K562 (cell line): ENCODE results near the gene JUND. TPM values are rescaled to one million over a fixed set of nuclear protein-coding genes. Genes with fewer than 3 reads are reported as not detected.

Experiments
- ARHGAP35 ChIP-seq: fragments of 450-650 bp; IDR thresholded peaks from 2 replicates; pipeline ENCODE4 v1.6.1; 2018; ENCODE audit not compliant: partially characterized antibody
- ASH1L ChIP-seq: fragments of 450-650 bp; IDR thresholded peaks from 2 replicates; pipeline ENCODE4 v1.6.1; 2018; ENCODE audit warnings: borderline replicate concordance, mild to moderate bottlenecking, low read depth; ENCODE audit not compliant: partially characterized antibody
- BRD4 ChIP-seq: fragments of 200-600 bp; sonication (generic); IDR thresholded peaks from 2 replicates; pipeline ENCODE4 v1.6.1; 2017; ENCODE audit warnings: inconsistent platforms
- DDX20 ChIP-seq: fragments of 450-650 bp; IDR thresholded peaks from 2 replicates; pipeline ENCODE4 v1.6.1; 2016; ENCODE audit warnings: missing genetic modification characterization, low read depth, mild to moderate bottlenecking, missing compliant biosample characterization, moderate library complexity
- E2F1 ChIP-seq: sonication (generic); formaldehyde crosslinking; IDR thresholded peaks from 2 replicates; pipeline ENCODE4 v1.8.1; 2023; ENCODE audit warnings: mild to moderate bottlenecking, missing genetic modification reagents, moderate library complexity
- EP300 ChIP-seq: IDR thresholded peaks from 2 replicates; pipeline ENCODE4 v1.6.1; 2012; ENCODE audit warnings: low read length, improper control_type of control experiment
- HSF4 ChIP-seq: fragments of 250-450 bp; sonication (Bioruptor Pico); IDR thresholded peaks from 2 replicates; pipeline ENCODE4 v2.1.2; 2022; ENCODE audit warnings: mild to moderate bottlenecking, moderate library complexity, borderline replicate concordance
- IFI16 ChIP-seq: fragments of 250-450 bp; sonication (Bioruptor Pico); IDR thresholded peaks from 2 replicates; pipeline ENCODE4 v2.1.2; 2022; ENCODE audit warnings: mild to moderate bottlenecking, inconsistent platforms
- KLF16 ChIP-seq: IDR thresholded peaks from 2 replicates; pipeline ENCODE4 v1.6.1; 2016; ENCODE audit warnings: antibody characterized with exemption
- NCOA4 ChIP-seq: fragments of 450-650 bp; IDR thresholded peaks from 2 replicates; pipeline ENCODE4 v1.6.1; 2018; ENCODE audit warnings: mild to moderate bottlenecking; ENCODE audit not compliant: partially characterized antibody
- POLR2AphosphoS5 ChIP-seq: IDR thresholded peaks from 2 replicates; pipeline ENCODE4 v1.6.1; 2011; ENCODE audit warnings: mild to moderate bottlenecking, low read depth, low read length, moderate library complexity; ENCODE audit not compliant: control insufficient read depth, insufficient read depth
- PTBP1 ChIP-seq: fragments of 200-400 bp; formaldehyde crosslinking; IDR thresholded peaks from 2 replicates; pipeline ENCODE4 v1.6.1; 2017; ENCODE audit warnings: low read depth, low read length
- RFX7 ChIP-seq: fragments of 250-450 bp; sonication (Bioruptor Pico); IDR thresholded peaks from 2 replicates; pipeline ENCODE4 v1.5.1; 2021; ENCODE audit warnings: mild to moderate bottlenecking
- RUNX1 ChIP-seq: sonication (generic); IDR thresholded peaks from 2 replicates; pipeline ENCODE4 v1.6.1; 2016; ENCODE audit warnings: antibody characterized with exemption, low read depth
- SRSF3 ChIP-seq: fragments of 200-400 bp; formaldehyde crosslinking; IDR thresholded peaks from 2 replicates; pipeline ENCODE4 v1.6.1; 2016; ENCODE audit warnings: mild to moderate bottlenecking, low read length, moderate library complexity; ENCODE audit not compliant: insufficient read depth
- TAF1 ChIP-seq: IDR thresholded peaks from 2 replicates; pipeline ENCODE4 v1.6.1; 2011; ENCODE audit warnings: mild to moderate bottlenecking, low read length, moderate library complexity; ENCODE audit not compliant: insufficient read depth, control insufficient read depth, severe bottlenecking; ENCODE audit errors: extremely low read depth
- TAF9B ChIP-seq: fragments of 450-650 bp; IDR thresholded peaks from 2 replicates; pipeline ENCODE4 v1.6.1; 2018; ENCODE audit warnings: mild to moderate bottlenecking; ENCODE audit not compliant: partially characterized antibody
- TEAD4 ChIP-seq, 2 experiments: sonication (generic) in 1 of 2; formaldehyde crosslinking in 1 of 2; IDR thresholded peaks; 2 replicates each; pipeline versions ENCODE4 v1.6.1 to v1.8.0; 2012 to 2022; ENCODE audit warnings: borderline replicate concordance in 1 of 2, inconsistent platforms in 1 of 2, low read length in 1 of 2, mild to moderate bottlenecking in 1 of 2, missing genetic modification reagents in 1 of 2
- WHSC1 ChIP-seq: IDR thresholded peaks from one replicate; pipeline ENCODE4 v1.6.1; 2012; ENCODE audit warnings: low read length, control low read depth, inconsistent platforms
- ZBTB1 ChIP-seq: sonication (generic); formaldehyde crosslinking; IDR thresholded peaks from 2 replicates; pipeline ENCODE4 v1.8.1; 2023; ENCODE audit warnings: missing genetic modification reagents, low read depth, mild to moderate bottlenecking, borderline replicate concordance
- ZNF212 ChIP-seq: fragments of 450-650 bp; formaldehyde crosslinking; IDR thresholded peaks from 2 replicates; pipeline ENCODE4 v1.4.0; 2020; ENCODE audit warnings: mild to moderate bottlenecking
- ZNF239 ChIP-seq: fragments of 250-450 bp; sonication (Bioruptor Pico); IDR thresholded peaks from 2 replicates; pipeline ENCODE4 v1.4.0; 2020; ENCODE audit warnings: mild to moderate bottlenecking
- ZNF444 ChIP-seq: fragments of 250-450 bp; sonication (Bioruptor Pico); IDR thresholded peaks from 2 replicates; pipeline ENCODE4 v1.4.0; 2020; ENCODE audit warnings: mild to moderate bottlenecking, moderate library complexity
- ZNF511 ChIP-seq: sonication (generic); formaldehyde crosslinking; IDR thresholded peaks from 2 replicates; pipeline ENCODE4 v1.8.0; 2022; ENCODE audit warnings: mild to moderate bottlenecking, missing genetic modification reagents
- ZNF740 ChIP-seq, 3 experiments: fragments of 200-800 bp in 1 of 3; sonication (Bioruptor generic) in 1 of 3; sonication (generic) in 1 of 3; formaldehyde crosslinking in 1 of 3; IDR thresholded peaks; 2 replicates each; pipeline versions ENCODE4 v1.6.1 to v1.8.0; 2016 to 2022; ENCODE audit warnings: mild to moderate bottlenecking in 2 of 3, missing compliant biosample characterization in 2 of 3, missing genetic modification characterization in 2 of 3, missing genetic modification reagents in 1 of 3
- polyA plus RNA-seq, 8 experiments: library from polyadenylated mRNA; depleted of rRNA in 4 of 8; stranded (reverse) in 5 of 8; unstranded in 3 of 8; fragments of >200 nt; fragmentation: Nextera tagmentation in 2 of 8; fragmentation: Illumina TruSeq in 1 of 8; extraction: Ambion mirVana in 2 of 8; extraction: Trizol in 1 of 8; gene quantifications; 2 replicates each; pipeline versions ENCODE4 v1.2.1 to v1.2.3, GENCODE V29; 2011 to 2014; ENCODE audit warnings: inconsistent platforms in 1 of 8, missing spikeins in 1 of 8
- total RNA-seq, 7 experiments: library from RNA; depleted of rRNA in 6 of 7; stranded (reverse); fragments of >200 nt in 6 of 7; fragmentation: Illumina TruSeq in 2 of 7; extraction: Trizol in 2 of 7; gene quantifications; 2 replicates each; pipeline versions ENCODE4 v1.2.1 to v1.2.3, GENCODE V29; 2011 to 2021; ENCODE audit warnings: low replicate concordance in 1 of 7

Gene JUND
- total and polyA plus RNA-seq, 9 of the 15 experiments (the other 6 are each of a cell fraction or from before 2014, with no cell fraction given) = 6.4 to 286 (median 42.3) TPM

GRCh38 chr19:18279516-18280246, 1.7 kb downstream of the JUND start (continued):
- TF ChIP-seq ZNF740 (CRISPR knock-in tag; IDR thresholded peaks at IDR 0.05) (peak; percentile 21; the same call in 1 of the 2 replicates), ZNF740 (tag; IDR thresholded peaks at IDR 0.05) (no peak), ASH1L (peak; percentile 31), POLR2AphosphoS5 (peak; percentile 66), ZNF239 (CRISPR knock-in tag) (no peak), ARHGAP35 (peak; percentile 69), WHSC1 (no peak), NCOA4 (peak; percentile 45), E2F1 (CRISPR knock-in tag) (no peak), RUNX1 (no peak), IFI16 (CRISPR knock-in tag) (no peak), ZBTB1 (CRISPR knock-in tag) (no peak), TAF1 (peak; percentile 74), RFX7 (CRISPR knock-in tag) (no peak), TAF9B (no peak), ZNF212 (CRISPR knock-in tag) (no peak), TEAD4 (IDR thresholded peaks at IDR 0.05; ENCODE audit: low read length) (no peak), TEAD4 (CRISPR knock-in tag; IDR thresholded peaks at IDR 0.05; ENCODE audit: borderline replicate concordance) (no peak), BRD4 (peak; percentile 60), EP300 (peak; percentile 24; the same call in 1 of the 2 replicates), ZNF511 (CRISPR knock-in tag) (no peak), PTBP1 (no peak), DDX20 (tag) (no peak), KLF16 (peak; percentile 59), HSF4 (no peak), SRSF3 (no peak), ZNF444 (CRISPR knock-in tag) (no peak)
